Natural killer cell (primary cell): Measurements from ENCODE around the gene G0S2. TPM values are rescaled to one million over a fixed set of nuclear protein-coding genes. Genes with fewer than 3 reads are reported as not detected.

Source experiments
- ATAC-seq, 3 donors: fragments of 150-1000 bp in 2 of 3; fragments of 200-7000 bp in 1 of 3; cut with Tn5 transposase; 1 replicate in 1 of 3; 2 replicates in 2 of 3; pipeline ENCODE4 v1.10.0; 2021; ENCODE audit warnings: mild to moderate bottlenecking in 2 of 3, moderate library complexity in 2 of 3
- DNase-seq, 2 donors: peaks; one replicate each; pipeline versions ENCODE4 v3.0.0 to v3.0.0-alpha.2; 2013 to 2021; ENCODE audit warnings: mixed read lengths in 1 of 2
- H3K27ac ChIP-seq: one replicate; pipeline ENCODE4 v1.5.1; 2013; ENCODE audit warnings: mild to moderate bottlenecking, low read length
- H3K27me3 ChIP-seq: one replicate; pipeline ENCODE4 v1.6.1; 2013; ENCODE audit warnings: low read length; ENCODE audit not compliant: control insufficient read depth, insufficient read depth
- H3K36me3 ChIP-seq: one replicate; pipeline ENCODE4 v1.6.1; 2013; ENCODE audit warnings: low read length; ENCODE audit not compliant: control insufficient read depth, insufficient read depth
- H3K4me1 ChIP-seq: one replicate; pipeline ENCODE4 v1.6.1; 2013; ENCODE audit warnings: low read length; ENCODE audit not compliant: control insufficient read depth, insufficient read depth
- H3K4me3 ChIP-seq: one replicate; pipeline ENCODE4 v1.5.1; 2013; ENCODE audit warnings: low read length
- H3K9me3 ChIP-seq: one replicate; pipeline ENCODE4 v1.6.1; 2013; ENCODE audit warnings: low read length; ENCODE audit not compliant: control insufficient read depth, insufficient read depth
- H3K27ac Mint-ChIP-seq, 2 donors: one replicate each; pipeline ENCODE4 v1.8.0; 2022; ENCODE audit warnings: mild to moderate bottlenecking in 2 of 2, mixed read lengths in 2 of 2, moderate library complexity in 1 of 2
- H3K27me3 Mint-ChIP-seq, 2 donors: one replicate each; pipeline ENCODE4 v1.8.0; 2022; ENCODE audit warnings: low read depth in 2 of 2, mixed read lengths in 2 of 2
- H3K36me3 Mint-ChIP-seq: one replicate; pipeline ENCODE4 v1.8.0; 2022; ENCODE audit warnings: mixed read lengths
- H3K4me1 Mint-ChIP-seq, 2 donors: one replicate each; pipeline ENCODE4 v1.8.0; 2022; ENCODE audit warnings: mixed read lengths in 2 of 2
- H3K4me3 Mint-ChIP-seq: one replicate; pipeline ENCODE4 v1.8.0; 2022; ENCODE audit warnings: mild to moderate bottlenecking, moderate library complexity, mixed read lengths
- H3K9me3 Mint-ChIP-seq, 2 donors: one replicate each; pipeline ENCODE4 v1.8.0; 2022; ENCODE audit warnings: mixed read lengths in 2 of 2
- WGBS: methylation state at CpG from one replicate; pipeline ENCODE4 v1.1.7; 2013; ENCODE audit warnings: missing lambda C conversion rate; ENCODE audit not compliant: insufficient coverage; 5-methylcytosine and 5-hydroxymethylcytosine counted together
- intact Hi-C: fragments of 100-400 bp; cut with micrococcal nuclease; formaldehyde crosslinking; loops from one replicate; pipeline ENCODE4 v1.14.2; 2022
- total RNA-seq, 4 donors: library from RNA; stranded (reverse); fragments of 120-200 nt in 1 of 4; gene quantifications; one replicate each; pipeline versions ENCODE4 v1.2.3 to v1.2.4, GENCODE V29; 2013 to 2022
- TF ChIP-seq, protein P1 (sequence below): fragments of 200-600 bp; IDR thresholded peaks from one replicate; pipeline ENCODE4 v1.8.0; 2022; ENCODE audit warnings: antibody characterized with exemption

G0S2 gene
- total RNA-seq, 3 donors from 2014 or later (not counting 1 experiment from before 2014, with no cell fraction given) = 15.3 to 132 (median 22.0) TPM

DNA sequence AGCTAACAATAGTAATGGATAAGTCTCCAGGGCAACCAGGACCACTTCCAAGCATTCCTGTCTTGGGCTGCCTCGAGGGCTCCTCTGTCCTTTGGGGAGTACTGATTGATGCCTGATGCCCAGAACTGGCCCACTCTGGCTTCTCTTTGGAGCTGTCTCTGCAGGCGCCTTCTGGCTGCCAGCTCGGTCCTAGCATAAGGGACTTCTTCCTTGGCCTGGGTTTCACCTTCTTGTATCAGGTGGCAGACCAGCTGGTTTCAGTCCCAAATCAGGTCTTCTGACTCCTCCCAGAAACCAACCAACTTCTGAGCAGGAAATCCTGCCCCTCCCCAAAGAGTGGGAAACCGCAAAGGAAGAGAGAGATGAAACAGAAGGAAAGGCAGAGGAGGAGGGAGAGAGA lies 10.6 kb downstream of the G0S2 start:
- H3K9me3 Mint-ChIP-seq = no peaks in the 10 kb centered on the region
- no peak overlapping the region for H3K4me3 Mint-ChIP-seq
- TF ChIP-seq, protein P1, sequence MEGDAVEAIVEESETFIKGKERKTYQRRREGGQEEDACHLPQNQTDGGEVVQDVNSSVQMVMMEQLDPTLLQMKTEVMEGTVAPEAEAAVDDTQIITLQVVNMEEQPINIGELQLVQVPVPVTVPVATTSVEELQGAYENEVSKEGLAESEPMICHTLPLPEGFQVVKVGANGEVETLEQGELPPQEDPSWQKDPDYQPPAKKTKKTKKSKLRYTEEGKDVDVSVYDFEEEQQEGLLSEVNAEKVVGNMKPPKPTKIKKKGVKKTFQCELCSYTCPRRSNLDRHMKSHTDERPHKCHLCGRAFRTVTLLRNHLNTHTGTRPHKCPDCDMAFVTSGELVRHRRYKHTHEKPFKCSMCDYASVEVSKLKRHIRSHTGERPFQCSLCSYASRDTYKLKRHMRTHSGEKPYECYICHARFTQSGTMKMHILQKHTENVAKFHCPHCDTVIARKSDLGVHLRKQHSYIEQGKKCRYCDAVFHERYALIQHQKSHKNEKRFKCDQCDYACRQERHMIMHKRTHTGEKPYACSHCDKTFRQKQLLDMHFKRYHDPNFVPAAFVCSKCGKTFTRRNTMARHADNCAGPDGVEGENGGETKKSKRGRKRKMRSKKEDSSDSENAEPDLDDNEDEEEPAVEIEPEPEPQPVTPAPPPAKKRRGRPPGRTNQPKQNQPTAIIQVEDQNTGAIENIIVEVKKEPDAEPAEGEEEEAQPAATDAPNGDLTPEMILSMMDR = no peak
- H3K27ac ChIP-seq = no peak overlapping the region
- peaks cover 7 to 13% of the 10 kb centered on the region in 2 donors for H3K4me1 Mint-ChIP-seq
- peaks cover 6 to 13% of the 10 kb centered on the region in 2 donors for H3K27me3 Mint-ChIP-seq
- no peaks in the 10 kb centered on the region for H3K36me3 ChIP-seq
- H3K27ac Mint-ChIP-seq = no peak overlapping the region
- H3K27me3 ChIP-seq = peaks cover 3% of the 10 kb centered on the region
- DNase-seq (peak in 1 of 2 donors; percentile 54), ATAC-seq (no peak)
- no peak overlapping the region for H3K4me3 ChIP-seq
- peaks cover 7% of the 10 kb centered on the region for H3K4me1 ChIP-seq
- WGBS = 41% methylated on average over 3 of the region's 4 CpGs
- intact Hi-C loops = no loop called here
- no peaks in the 10 kb centered on the region for H3K9me3 ChIP-seq
- H3K36me3 Mint-ChIP-seq = no peaks in the 10 kb centered on the region

DNA sequence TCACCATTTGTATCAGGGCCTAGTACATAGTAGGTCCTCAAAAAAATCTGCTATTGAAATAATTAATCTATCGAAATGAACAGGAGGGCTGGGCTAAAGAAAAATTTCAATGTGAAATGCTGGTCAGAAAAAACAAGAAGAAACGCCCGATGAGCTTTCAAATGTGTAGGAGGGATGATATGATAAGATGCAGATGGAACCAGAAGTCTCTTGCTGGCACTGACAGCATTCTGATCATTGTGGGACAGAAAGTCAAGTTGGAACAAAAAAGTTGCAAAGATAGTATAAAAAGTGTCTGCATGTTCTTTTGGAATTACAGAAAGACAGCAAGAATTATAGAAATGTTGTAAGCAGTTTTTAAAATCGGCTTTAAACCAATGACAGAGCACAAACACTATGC lies 11.1 kb downstream of the G0S2 start:
- Mint-ChIP-seq H3K4me1 (peaks cover 7 to 13% of the 10 kb centered on the region in 2 donors), H3K36me3 (no peaks in the 10 kb centered on the region), H3K4me3 (no peak overlapping the region), H3K9me3 (no peaks in the 10 kb centered on the region), H3K27me3 (peaks cover 3 to 10% of the 10 kb centered on the region in 2 donors), H3K27ac (no peak overlapping the region)
- peaks cover 7% of the 10 kb centered on the region for H3K4me1 ChIP-seq
- H3K9me3 ChIP-seq = no peaks in the 10 kb centered on the region
- H3K36me3 ChIP-seq = no peaks in the 10 kb centered on the region
- H3K27me3 ChIP-seq = no peaks in the 10 kb centered on the region
- no peak overlapping the region for H3K27ac ChIP-seq
- TF ChIP-seq, protein P1 = no peak
- DNase-seq (no peak), ATAC-seq (no peak)
- 77% methylated on average over 4 of the region's 4 CpGs for WGBS
- intact Hi-C loops = no loop called here
- H3K4me3 ChIP-seq = no peak overlapping the region

DNA sequence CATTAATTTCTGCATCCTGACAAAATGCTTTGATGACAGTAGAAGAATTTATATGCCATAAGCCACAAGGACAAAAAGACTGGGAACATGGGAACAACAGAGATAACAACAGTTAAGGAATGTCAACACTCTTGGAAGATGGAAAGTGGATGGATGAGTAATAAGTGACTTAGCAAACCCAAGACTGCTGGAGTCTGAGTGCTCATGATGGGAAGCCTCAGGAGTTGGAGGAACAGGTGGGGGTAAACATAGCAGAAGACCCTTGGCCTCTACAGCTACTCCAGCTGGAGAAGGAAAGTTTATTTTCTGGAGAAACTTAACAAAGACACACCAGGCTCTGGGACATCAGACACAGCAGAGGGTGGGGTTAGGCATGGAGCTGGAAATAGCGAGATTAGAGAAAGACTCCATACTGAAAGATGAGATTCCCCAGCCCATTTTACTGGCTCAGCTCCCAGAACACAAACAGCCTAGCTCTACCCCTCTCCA lies 13.6 kb downstream of the G0S2 start:
- 92% methylated on average over 1 of the region's 1 CpG for WGBS
- ATAC-seq (no peak), DNase-seq (no peak)
- TF ChIP-seq, protein P1 = no peak
- Mint-ChIP-seq H3K4me3 (no peak overlapping the region), H3K27ac (no peak overlapping the region), H3K27me3 (peaks cover 1 to 2% of the 10 kb centered on the region in 2 donors), H3K36me3 (no peaks in the 10 kb centered on the region), H3K9me3 (no peaks in the 10 kb centered on the region), H3K4me1 (peaks cover 14 to 17% of the 10 kb centered on the region in 2 donors)
- Histone ChIP-seq H3K9me3 (no peaks in the 10 kb centered on the region), H3K36me3 (no peaks in the 10 kb centered on the region), H3K4me1 (peaks cover 7% of the 10 kb centered on the region), H3K27ac (no peak overlapping the region), H3K4me3 (no peak overlapping the region), H3K27me3 (no peaks in the 10 kb centered on the region)
- intact Hi-C loops = no loop called here

DNA sequence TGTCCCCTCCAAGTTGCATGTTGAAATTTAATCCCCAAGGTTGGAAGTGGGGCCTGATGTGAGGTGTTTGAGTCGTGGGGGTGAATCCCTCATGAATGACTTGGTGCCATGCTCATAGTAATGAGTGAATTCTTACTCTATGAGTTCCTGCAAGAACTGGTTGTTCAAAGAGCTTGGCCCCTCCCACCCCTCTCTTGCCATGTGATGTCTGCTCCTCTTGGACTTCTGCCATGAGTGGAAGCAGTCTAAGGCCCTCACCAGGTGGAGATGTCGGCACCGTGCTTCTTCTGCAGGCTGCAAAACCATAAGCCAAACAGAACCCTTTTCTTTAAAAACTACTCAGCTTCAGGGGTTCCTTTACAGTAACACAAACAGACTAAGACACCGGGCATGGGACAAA lies 14.3 kb downstream of the G0S2 start:
- Histone ChIP-seq H3K4me1 (peaks cover 7% of the 10 kb centered on the region), H3K27me3 (no peaks in the 10 kb centered on the region), H3K27ac (no peak overlapping the region), H3K9me3 (no peaks in the 10 kb centered on the region), H3K36me3 (no peaks in the 10 kb centered on the region), H3K4me3 (no peak overlapping the region)
- intact Hi-C loops = no loop called here
- no peak overlapping the region for H3K4me3 Mint-ChIP-seq
- no peaks in the 10 kb centered on the region for H3K9me3 Mint-ChIP-seq
- ATAC-seq = no peak
- 86% methylated on average over 4 of the region's 4 CpGs for WGBS
- H3K4me1 Mint-ChIP-seq = peaks cover 14 to 17% of the 10 kb centered on the region in 2 donors
- no peaks in the 10 kb centered on the region for H3K36me3 Mint-ChIP-seq
- peaks cover 0 to 2% of the 10 kb centered on the region in 2 donors for H3K27me3 Mint-ChIP-seq
- TF ChIP-seq, protein P1 = no peak
- no peak for DNase-seq
- no peak overlapping the region for H3K27ac Mint-ChIP-seq
